DND-41 (cell line): ENCODE data around the gene IRAK1BP1.

Experiments
- CTCF ChIP-seq: IDR thresholded peaks from 2 replicates; pipeline ENCODE4 v1.5.1; 2012; ENCODE audit warnings: borderline replicate concordance, low read length, moderate library complexity, mild to moderate bottlenecking; ENCODE audit not compliant: poor library complexity, severe bottlenecking; ENCODE audit errors: extremely low read depth
- EZH2 ChIP-seq: IDR thresholded peaks from 3 replicates; pipeline ENCODE4 v1.6.1; 2012; ENCODE audit warnings: borderline replicate concordance, low read depth, mild to moderate bottlenecking, moderate library complexity, low read length, inconsistent platforms; ENCODE audit not compliant: severe bottlenecking

GRCh38 chr6:78836598-78836997, 30.8 kb upstream of the IRAK1BP1 start:
- TF ChIP-seq CTCF (no peak), EZH2 (no peak)
